Measurements from ENCODE around the gene PNPO. TPM values are rescaled to one million over a fixed set of nuclear protein-coding genes. Genes with fewer than 3 reads are reported as not detected.

Gene PNPO
- total and polyA plus RNA-seq, 2 of the 8 experiments (the other 6 are each of a cell fraction or from before 2014, with no cell fraction given): 7.0 to 8.1 TPM

DNA sequence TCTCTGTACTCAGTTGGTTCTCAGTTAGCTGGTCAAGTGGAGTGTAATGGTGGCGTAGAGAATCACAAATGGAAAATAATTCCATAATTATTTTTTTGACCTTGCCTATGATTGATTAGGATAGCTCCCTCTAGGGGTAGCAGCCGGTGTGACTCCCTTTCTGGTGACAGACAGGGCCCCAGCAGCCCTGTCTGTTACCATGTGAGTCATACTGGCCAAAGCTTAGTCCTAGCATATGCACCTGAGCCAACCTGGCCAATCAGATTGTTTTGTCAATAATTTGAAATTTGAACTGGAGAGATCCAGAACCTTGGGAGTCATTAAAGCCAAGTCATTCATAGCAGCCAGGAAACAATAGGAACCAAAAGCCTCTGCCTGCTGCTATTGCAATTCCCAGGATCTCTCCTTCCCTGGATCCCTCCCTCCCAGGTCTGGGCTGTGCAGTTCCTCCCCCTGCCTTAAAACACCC lies 5.6 kb downstream of the PNPO start (continued):
- TF ChIP-seq MAFK (IDR thresholded peaks at IDR 0.05; ENCODE audit: low read depth, low read length) (no peak), RAD21 (IDR thresholded peaks at IDR 0.05 in 1 of 2, conservative IDR thresholded peaks at IDR 0.05 in 1 of 2; ENCODE audit: low read depth in 2 of 2, low read length in 2 of 2) (peak; percentile 27 to 38; a peak in 3 of 4 replicates), TCF12 (IDR thresholded peaks at IDR 0.05; ENCODE audit: low read depth, low read length) (no peak), TAF7 (optimal IDR thresholded peaks at IDR 0.05; ENCODE audit: borderline replicate concordance, low read depth, low read length) (no peak)

Data from H1 (cell line).